ENCODE results near the gene WFIKKN1. TPM values are rescaled to one million over a fixed set of nuclear protein-coding genes. Genes with fewer than 3 reads are reported as not detected.

Gene WFIKKN1
- total RNA-seq, 1 experiment from 2014 or later, result 0.47 TPM

- no peak for TF ChIP-seq REST (IDR thresholded peaks at IDR 0.05; ENCODE audit: low read depth)
Observed at GRCh38 chr16:679814-680624, 49.2 kb downstream of the WFIKKN1 start, which contains the start of gene STUB1 (continued).

DNA sequence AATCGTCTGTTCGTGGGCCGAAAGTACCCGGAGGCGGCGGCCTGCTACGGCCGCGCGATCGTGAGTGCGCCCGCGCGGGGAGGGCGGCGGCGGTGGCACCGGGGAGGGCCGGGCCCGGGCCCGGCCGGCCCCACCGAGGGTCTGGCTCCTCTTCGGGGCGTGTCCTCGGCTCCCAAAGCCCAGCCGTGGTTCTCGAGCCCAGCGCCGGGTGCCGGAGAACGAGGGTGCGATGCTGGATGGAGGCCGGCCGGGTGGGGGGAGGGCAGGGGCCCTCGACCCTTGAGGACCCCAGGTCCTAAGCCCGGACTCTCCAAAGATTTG is 49.8 kb downstream of the WFIKKN1 start:
- Histone ChIP-seq H3K4me1 (ENCODE audit: control insufficient read depth in 1 of 2, insufficient read depth in 2 of 2, low read length in 2 of 2) (peaks cover 13 to 48% of the 10 kb centered on the region in 2 experiments), H3K36me3 (ENCODE audit: control insufficient read depth in 1 of 2, insufficient read depth in 2 of 2, low read length in 2 of 2) (peaks cover 0 to 26% of the 10 kb centered on the region in 2 experiments; a peak in 2 of 4 replicates), H3K27me3 (ENCODE audit: insufficient read depth, low read length) (no peaks in the 10 kb centered on the region), H3K79me2 (ENCODE audit: insufficient read depth, low read length) (peaks cover 38% of the 10 kb centered on the region), H3K9me3 (ENCODE audit: control insufficient read depth in 1 of 2, insufficient read depth in 1 of 2, low read depth in 1 of 2, low read length in 2 of 2) (no peaks in the 10 kb centered on the region), H3K9me2 (ENCODE audit: insufficient read depth) (no peaks in the 10 kb centered on the region), H4K20me1 (ENCODE audit: insufficient read depth) (no peaks in the 10 kb centered on the region), H2AFZ (ENCODE audit: low read depth, low read length, poor library complexity, severe bottlenecking) (no peak overlapping the region), H3K4me2 (ENCODE audit: low read length) (peak overlapping the region; percentile 97), H3K4me3 (replicated peaks in 1 of 2; ENCODE audit: low read depth in 1 of 2, low read length in 2 of 2) (peak overlapping the region; percentile 66 to 90), H3K9ac (ENCODE audit: low read length) (peak overlapping the region; percentile 92), H3K27ac (ENCODE audit: low read depth, low read length) (peak overlapping the region; percentile 98)
- BruUV-seq (replicated peaks), result no TSS peak
- intact Hi-C loops (cut with micrococcal nuclease), result no loop called here
- ChIA-PET CTCF (interaction anchor here (1.1 kb wide), 1 partner anchor 9 kb away, joined by 3 read pairs; the partner anchor contains the start of gene WDR24), POLR2A (no interaction called here), RAD21 (ENCODE audit: low non-redundant PET in 1 of 2, low total read pairs in 2 of 2, uncharacterized antibody in 2 of 2, unreplicated experiment in 2 of 2) (no interaction called here)
- ATAC-seq, result no peak
- DNase-seq (ENCODE audit: low read depth, low spot score), result no peak
- TF ChIP-seq RAD21 (IDR thresholded peaks at IDR 0.05; ENCODE audit: low read depth) (no peak), ELF1 (IDR thresholded peaks at IDR 0.05; ENCODE audit: borderline replicate concordance, low read depth) (no peak), POLR2A (IDR thresholded peaks at IDR 0.05; ENCODE audit: borderline replicate concordance, extremely low read depth, insufficient read depth, insufficient read length) (no peak), CBX3 (IDR thresholded peaks at IDR 0.05; ENCODE audit: low read depth) (no peak), ZFX (IDR thresholded peaks at IDR 0.05) (peak; percentile 82), POLR2AphosphoS5 (IDR thresholded peaks at IDR 0.05; ENCODE audit: low read depth, low read length) (no peak), REST (IDR thresholded peaks at IDR 0.05; ENCODE audit: low read depth) (no peak)
